Right atrium auricular region (tissue), 2 donors: Measurements from ENCODE around the gene VTCN1. TPM values are rescaled to one million over a fixed set of nuclear protein-coding genes. Genes with fewer than 3 reads are reported as not detected.

Experiments used
- DNase-seq: peaks from one replicate; pipeline ENCODE4 v3.0.0-alpha.2; 2019; ENCODE audit warnings: low spot score
- H3K27ac ChIP-seq, 2 donors: fragments of 200-600 bp; sonication (generic); 1 replicate in 1 of 2; 2 replicates in 1 of 2; pipeline ENCODE4 v1.5.1; 2016 to 2019
- H3K27me3 ChIP-seq, 2 donors: fragments of 200-600 bp; sonication (generic); one replicate each; pipeline versions ENCODE4 v1.5.1 to v1.6.0; 2017 to 2019
- H3K36me3 ChIP-seq: fragments of 200-600 bp; sonication (generic); one replicate; pipeline ENCODE4 v1.5.1; 2016
- H3K4me1 ChIP-seq, 2 donors: fragments of 200-600 bp; sonication (generic); one replicate each; pipeline versions ENCODE4 v1.5.1 to v1.6.0; 2017 to 2019
- H3K4me3 ChIP-seq, 2 donors: fragments of 200-600 bp; sonication (generic); 1 replicate in 1 of 2; 2 replicates in 1 of 2; pipeline ENCODE4 v1.5.1; 2017 to 2019; ENCODE audit warnings: mild to moderate bottlenecking in 1 of 2, moderate library complexity in 1 of 2
- H3K9me3 ChIP-seq, 2 donors: fragments of 200-600 bp; sonication (generic); one replicate each; pipeline ENCODE4 v1.5.1; 2019
- total RNA-seq, 2 donors: library from RNA; depleted of rRNA; stranded (reverse); fragments of >200 nt; gene quantifications; one replicate each; pipeline ENCODE4 v1.1.0, GENCODE V29; 2016
- TF ChIP-seq, protein P1 (sequence below), 2 donors: fragments of 200-600 bp; sonication (generic); IDR thresholded peaks; one replicate each; pipeline ENCODE4 v1.5.1; 2019; ENCODE audit warnings: antibody characterized with exemption in 2 of 2

The VTCN1 gene
- total RNA-seq, 2 donors from 2014 or later, result not detected

DNA sequence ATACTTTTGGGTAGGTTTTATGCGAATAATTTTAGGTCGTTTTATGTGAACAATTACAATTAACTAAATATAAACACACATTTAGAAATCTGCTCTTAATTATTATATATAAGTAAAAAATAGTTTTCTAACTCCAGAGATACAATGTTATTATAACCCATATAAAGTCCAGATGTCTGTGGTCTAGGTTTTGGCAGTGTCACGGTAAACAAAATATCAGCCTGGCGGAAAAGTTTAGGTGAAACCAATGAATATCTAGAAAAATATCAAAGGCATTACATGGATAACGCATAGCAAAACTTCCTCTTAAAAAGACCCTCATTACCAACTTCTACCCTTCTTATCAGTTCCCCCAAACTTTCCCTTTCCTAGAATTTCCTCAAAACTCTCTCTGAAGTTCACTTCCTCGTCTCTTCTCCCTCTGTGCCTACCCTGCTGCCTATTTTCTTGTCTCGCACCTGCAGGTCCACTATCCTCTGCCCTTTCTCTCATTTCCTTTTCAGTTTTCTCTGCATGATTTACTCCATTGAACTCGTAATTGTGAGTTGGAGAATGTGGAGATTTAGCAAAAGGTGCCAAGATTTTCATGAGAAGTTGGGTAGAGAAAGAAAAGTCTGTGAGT, 21.8 kb downstream of the VTCN1 start:
- Histone ChIP-seq H3K4me1 (no peaks in the 10 kb centered on the region), H3K36me3 (no peaks in the 10 kb centered on the region), H3K4me3 (no peak overlapping the region), H3K27me3 (no peaks in the 10 kb centered on the region), H3K27ac (no peak overlapping the region), H3K9me3 (peaks cover 0 to 4% of the 10 kb centered on the region in 2 donors)
- TF ChIP-seq, protein P1, sequence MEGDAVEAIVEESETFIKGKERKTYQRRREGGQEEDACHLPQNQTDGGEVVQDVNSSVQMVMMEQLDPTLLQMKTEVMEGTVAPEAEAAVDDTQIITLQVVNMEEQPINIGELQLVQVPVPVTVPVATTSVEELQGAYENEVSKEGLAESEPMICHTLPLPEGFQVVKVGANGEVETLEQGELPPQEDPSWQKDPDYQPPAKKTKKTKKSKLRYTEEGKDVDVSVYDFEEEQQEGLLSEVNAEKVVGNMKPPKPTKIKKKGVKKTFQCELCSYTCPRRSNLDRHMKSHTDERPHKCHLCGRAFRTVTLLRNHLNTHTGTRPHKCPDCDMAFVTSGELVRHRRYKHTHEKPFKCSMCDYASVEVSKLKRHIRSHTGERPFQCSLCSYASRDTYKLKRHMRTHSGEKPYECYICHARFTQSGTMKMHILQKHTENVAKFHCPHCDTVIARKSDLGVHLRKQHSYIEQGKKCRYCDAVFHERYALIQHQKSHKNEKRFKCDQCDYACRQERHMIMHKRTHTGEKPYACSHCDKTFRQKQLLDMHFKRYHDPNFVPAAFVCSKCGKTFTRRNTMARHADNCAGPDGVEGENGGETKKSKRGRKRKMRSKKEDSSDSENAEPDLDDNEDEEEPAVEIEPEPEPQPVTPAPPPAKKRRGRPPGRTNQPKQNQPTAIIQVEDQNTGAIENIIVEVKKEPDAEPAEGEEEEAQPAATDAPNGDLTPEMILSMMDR (IDR thresholded peaks at IDR 0.05), result no peak
- DNase-seq, result no peak

DNA sequence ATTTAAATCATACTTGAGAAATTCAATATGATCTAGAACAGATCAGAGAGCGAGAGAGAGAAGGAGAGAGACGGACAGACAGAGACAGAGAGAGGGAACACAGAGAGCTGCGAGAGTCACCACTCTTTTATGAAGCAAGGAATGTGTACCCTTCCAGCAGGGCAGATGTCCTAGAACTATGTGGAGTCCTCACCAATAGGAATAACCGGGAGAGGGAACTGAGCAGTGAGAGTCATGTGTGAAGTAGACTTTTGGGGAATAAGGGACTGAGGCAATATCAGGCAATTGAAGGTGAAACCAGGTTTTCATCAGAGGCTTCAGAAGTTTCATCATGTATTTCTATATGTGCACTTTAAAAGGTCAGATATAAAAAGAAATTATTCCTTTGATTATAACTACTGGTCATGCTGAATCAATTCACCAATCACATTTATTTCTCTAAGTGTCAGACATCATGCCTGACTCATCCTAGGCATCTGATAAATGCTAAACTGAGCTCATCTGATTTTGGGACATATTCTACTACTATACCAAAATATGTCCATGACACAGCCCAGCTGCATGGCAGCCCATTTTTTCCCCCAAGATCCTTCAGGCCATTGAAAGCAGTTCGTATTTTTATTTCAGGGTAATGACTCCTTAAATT, 22.4 kb downstream of the VTCN1 start:
- DNase-seq, result no peak
- Histone ChIP-seq H3K4me3 (no peak overlapping the region), H3K9me3 (peaks cover 0 to 4% of the 10 kb centered on the region in 2 donors), H3K4me1 (no peaks in the 10 kb centered on the region), H3K27me3 (no peaks in the 10 kb centered on the region), H3K27ac (no peak overlapping the region), H3K36me3 (no peaks in the 10 kb centered on the region)
- TF ChIP-seq, protein P1 (IDR thresholded peaks at IDR 0.05), result no peak

DNA sequence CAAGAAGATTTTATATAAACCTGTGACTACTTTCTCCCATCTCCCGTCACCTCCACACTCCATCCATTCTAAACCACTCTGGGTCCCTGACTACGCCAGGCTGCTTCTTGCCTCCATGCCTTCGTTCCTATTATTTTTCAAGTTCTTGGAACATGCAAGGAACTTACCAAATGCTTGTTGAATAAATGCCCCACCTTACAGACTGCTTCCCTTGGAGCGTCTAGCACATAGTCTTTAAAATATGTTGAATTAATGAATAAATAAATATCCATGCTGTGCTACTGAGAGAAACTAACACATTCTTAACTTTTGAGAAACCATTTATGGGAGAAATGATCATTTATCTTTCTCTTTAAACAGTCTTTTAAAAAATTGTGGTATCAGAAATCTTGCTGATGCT, 27.6 kb downstream of the VTCN1 start:
- H3K27ac ChIP-seq, result no peak overlapping the region
- DNase-seq, result no peak
- H3K4me3 ChIP-seq, result no peak overlapping the region
- H3K9me3 ChIP-seq, result no peaks in the 10 kb centered on the region
- no peaks in the 10 kb centered on the region for H3K36me3 ChIP-seq
- TF ChIP-seq, protein P1 (IDR thresholded peaks at IDR 0.05), result no peak
- peaks cover 0 to 4% of the 10 kb centered on the region in 2 donors for H3K4me1 ChIP-seq
- H3K27me3 ChIP-seq, result no peaks in the 10 kb centered on the region

DNA sequence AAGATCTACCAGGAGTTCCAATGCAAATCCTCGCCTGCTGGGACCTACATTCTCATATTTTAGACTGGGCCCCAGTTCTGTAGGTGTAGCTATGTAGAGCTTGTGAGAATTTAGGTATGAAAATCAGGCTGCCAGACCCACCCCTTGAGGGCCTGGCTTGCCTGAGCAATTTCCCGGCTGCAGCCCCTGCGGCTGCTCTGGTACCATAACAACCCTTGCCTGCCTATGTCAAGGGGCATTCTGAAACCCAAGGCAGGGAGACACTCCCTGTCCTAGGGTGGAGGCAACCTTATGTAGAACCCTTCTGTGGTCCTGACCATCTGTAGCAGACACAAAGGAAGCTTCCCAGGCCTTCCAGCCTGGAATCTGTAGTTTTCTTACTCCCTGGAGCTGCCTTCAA, 28.4 kb downstream of the VTCN1 start:
- H3K9me3 ChIP-seq, result no peaks in the 10 kb centered on the region
- peaks cover 0 to 4% of the 10 kb centered on the region in 2 donors for H3K4me1 ChIP-seq
- no peak overlapping the region for H3K27ac ChIP-seq
- H3K36me3 ChIP-seq, result no peaks in the 10 kb centered on the region
- TF ChIP-seq, protein P1 (IDR thresholded peaks at IDR 0.05), result no peak
- DNase-seq, result no peak
- H3K4me3 ChIP-seq, result no peak overlapping the region
- H3K27me3 ChIP-seq, result no peaks in the 10 kb centered on the region

DNA sequence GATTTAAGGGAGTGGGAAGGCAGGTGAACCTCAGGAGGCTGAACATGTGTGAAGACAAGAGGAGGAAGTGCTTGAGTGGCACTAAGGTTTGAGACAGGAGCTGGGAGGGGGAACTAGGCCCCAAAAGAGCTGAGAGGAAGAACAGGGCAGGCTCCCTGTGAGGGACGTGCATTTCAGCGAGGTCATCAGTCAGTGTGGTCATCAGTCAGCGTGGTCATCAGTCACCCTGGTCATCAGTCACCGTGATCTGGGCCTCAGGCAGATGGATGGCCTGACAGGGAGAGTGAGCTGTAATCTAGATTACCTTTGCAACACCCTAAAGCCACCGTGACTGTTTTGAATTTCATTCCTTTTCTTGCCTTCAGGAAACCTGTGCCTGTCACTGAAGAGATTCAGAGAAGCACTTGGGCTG, 29.1 kb downstream of the VTCN1 start:
- Histone ChIP-seq H3K27me3 (no peaks in the 10 kb centered on the region), H3K27ac (no peak overlapping the region), H3K36me3 (no peaks in the 10 kb centered on the region), H3K4me1 (peaks cover 0 to 4% of the 10 kb centered on the region in 2 donors), H3K4me3 (no peak overlapping the region), H3K9me3 (no peaks in the 10 kb centered on the region)
- no peak for DNase-seq
- TF ChIP-seq, protein P1 (IDR thresholded peaks at IDR 0.05), result no peak
